ENCODE results near the gene PIP5K1C.

GRCh38 chr19:3617463-3617862, 82.8 kb downstream of the PIP5K1C start:
- TF ChIP-seq CTCF (IDR thresholded peaks at IDR 0.05) (no peak), POLR2A (IDR thresholded peaks at IDR 0.05) (no peak)

Data from ovary (tissue), 3 donors.